HepG2 (cell line): ENCODE measurements around the gene CNPY4. TPM values are rescaled to one million over a fixed set of nuclear protein-coding genes. Genes with fewer than 3 reads are reported as not detected.

ENCODE experiments used
- ARID2 ChIP-seq: sonication (generic); formaldehyde crosslinking; IDR thresholded peaks from 2 replicates; pipeline ENCODE4 v1.8.1; 2022; ENCODE audit warnings: mild to moderate bottlenecking, missing genetic modification reagents, borderline replicate concordance
- GATAD1 ChIP-seq: IDR thresholded peaks from 2 replicates; pipeline ENCODE4 v1.6.1; 2016; ENCODE audit warnings: missing genetic modification reagents, missing compliant biosample characterization
- IRX3 ChIP-seq: sonication (generic); formaldehyde crosslinking; IDR thresholded peaks from 2 replicates; pipeline ENCODE4 v1.8.1; 2023; ENCODE audit warnings: mild to moderate bottlenecking, low read depth, missing genetic modification reagents, borderline replicate concordance
- KLF9 ChIP-seq: IDR thresholded peaks from 2 replicates; pipeline ENCODE4 v1.6.1; 2016; ENCODE audit warnings: low read depth
- MEF2D ChIP-seq: sonication (generic); formaldehyde crosslinking; IDR thresholded peaks from 2 replicates; pipeline ENCODE4 v1.5.1; 2020; ENCODE audit warnings: mild to moderate bottlenecking, missing genetic modification reagents
- PHF5A ChIP-seq: IDR thresholded peaks from one replicate; pipeline ENCODE4 v1.6.1; 2018; ENCODE audit warnings: low read depth, missing genetic modification reagents; ENCODE audit not compliant: unreplicated experiment
- SPEN ChIP-seq: sonication (generic); formaldehyde crosslinking; IDR thresholded peaks from 2 replicates; pipeline ENCODE4 v1.5.1; 2020; ENCODE audit warnings: low read depth, mild to moderate bottlenecking, missing genetic modification reagents
- XBP1 ChIP-seq: sonication (generic); formaldehyde crosslinking; IDR thresholded peaks from 2 replicates; pipeline ENCODE4 v1.5.0; 2020; ENCODE audit warnings: missing genetic modification reagents
- ZBTB1 ChIP-seq: sonication (generic); formaldehyde crosslinking; IDR thresholded peaks from 2 replicates; pipeline ENCODE4 v1.4.0; 2020; ENCODE audit warnings: missing genetic modification reagents, borderline replicate concordance
- ZBTB14 ChIP-seq: sonication (generic); formaldehyde crosslinking; IDR thresholded peaks from 2 replicates; pipeline ENCODE4 v1.4.0; 2020; ENCODE audit warnings: missing genetic modification reagents
- ZBTB37 ChIP-seq: sonication (generic); formaldehyde crosslinking; IDR thresholded peaks from 2 replicates; pipeline ENCODE4 v1.4.0; 2020; ENCODE audit warnings: mild to moderate bottlenecking, missing genetic modification reagents
- ZNF207 ChIP-seq: fragments of 450-650 bp; IDR thresholded peaks from 2 replicates; pipeline ENCODE4 v1.6.1; 2016; ENCODE audit warnings: antibody characterized with exemption, borderline replicate concordance
- ZNF296 ChIP-seq: sonication (generic); formaldehyde crosslinking; conservative IDR thresholded peaks from 2 replicates; pipeline ENCODE4 v1.5.0; 2020; ENCODE audit warnings: mild to moderate bottlenecking, missing genetic modification reagents
- ZNF383 ChIP-seq: sonication (generic); formaldehyde crosslinking; IDR thresholded peaks from 2 replicates; pipeline ENCODE4 v1.4.0; 2020; ENCODE audit warnings: missing genetic modification reagents, mild to moderate bottlenecking, borderline replicate concordance
- ZNF510 ChIP-seq: sonication (generic); formaldehyde crosslinking; IDR thresholded peaks from 2 replicates; pipeline ENCODE4 v1.4.0; 2020; ENCODE audit warnings: low read depth, mild to moderate bottlenecking, missing genetic modification reagents
- ZNF616 ChIP-seq: sonication (generic); formaldehyde crosslinking; IDR thresholded peaks from 2 replicates; pipeline ENCODE4 v1.5.0; 2020; ENCODE audit warnings: low read depth, mild to moderate bottlenecking, missing genetic modification reagents
- ZNF841 ChIP-seq: sonication (generic); formaldehyde crosslinking; IDR thresholded peaks from 2 replicates; pipeline ENCODE4 v1.8.1; 2023; ENCODE audit warnings: missing genetic modification reagents, borderline replicate concordance
- polyA plus RNA-seq, 8 experiments: library from polyadenylated mRNA; depleted of rRNA in 3 of 8; stranded (reverse) in 7 of 8; unstranded in 1 of 8; fragments of >200 nt; fragmentation: Illumina TruSeq in 4 of 8; extraction: Trizol in 4 of 8; gene quantifications; 2 replicates each; pipeline versions ENCODE4 v1.2.1 to v1.2.3, GENCODE V29; 2011 to 2016; ENCODE audit warnings: low read depth in 4 of 8, missing spikeins in 1 of 8, mixed read lengths in 1 of 8; ENCODE audit not compliant: insufficient read depth in 1 of 8
- total RNA-seq, 5 experiments: library from RNA; depleted of rRNA; stranded (reverse); fragments of >200 nt; fragmentation: Illumina TruSeq; extraction: Trizol; gene quantifications; 2 replicates each; pipeline ENCODE4 v1.2.3, GENCODE V29; 2016; ENCODE audit warnings: low read depth in 1 of 5
- TF ChIP-seq, protein P1 (sequence below): sonication (generic); formaldehyde crosslinking; IDR thresholded peaks from 2 replicates; pipeline ENCODE4 v1.5.1; 2020; ENCODE audit warnings: mild to moderate bottlenecking, missing genetic modification reagents, moderate library complexity
- TF ChIP-seq, protein P2 (sequence below): IDR thresholded peaks from 2 replicates; pipeline ENCODE4 v1.6.1; 2016; ENCODE audit warnings: missing biosample characterization, missing genetic modification reagents, low read depth
- TF ChIP-seq, protein P3 (sequence below): sonication (generic); formaldehyde crosslinking; IDR thresholded peaks from 2 replicates; pipeline ENCODE4 v1.8.1; 2023; ENCODE audit warnings: mild to moderate bottlenecking, missing genetic modification reagents
- TF ChIP-seq, protein P4 (sequence below): sonication (generic); formaldehyde crosslinking; IDR thresholded peaks from 2 replicates; pipeline ENCODE4 v1.4.0; 2020; ENCODE audit warnings: mild to moderate bottlenecking, missing genetic modification reagents

CNPY4 gene
- total and polyA plus RNA-seq, 2 of the 13 experiments (the other 11 are each of a cell fraction or from before 2014, with no cell fraction given), result 6.2 to 12.7 TPM

DNA sequence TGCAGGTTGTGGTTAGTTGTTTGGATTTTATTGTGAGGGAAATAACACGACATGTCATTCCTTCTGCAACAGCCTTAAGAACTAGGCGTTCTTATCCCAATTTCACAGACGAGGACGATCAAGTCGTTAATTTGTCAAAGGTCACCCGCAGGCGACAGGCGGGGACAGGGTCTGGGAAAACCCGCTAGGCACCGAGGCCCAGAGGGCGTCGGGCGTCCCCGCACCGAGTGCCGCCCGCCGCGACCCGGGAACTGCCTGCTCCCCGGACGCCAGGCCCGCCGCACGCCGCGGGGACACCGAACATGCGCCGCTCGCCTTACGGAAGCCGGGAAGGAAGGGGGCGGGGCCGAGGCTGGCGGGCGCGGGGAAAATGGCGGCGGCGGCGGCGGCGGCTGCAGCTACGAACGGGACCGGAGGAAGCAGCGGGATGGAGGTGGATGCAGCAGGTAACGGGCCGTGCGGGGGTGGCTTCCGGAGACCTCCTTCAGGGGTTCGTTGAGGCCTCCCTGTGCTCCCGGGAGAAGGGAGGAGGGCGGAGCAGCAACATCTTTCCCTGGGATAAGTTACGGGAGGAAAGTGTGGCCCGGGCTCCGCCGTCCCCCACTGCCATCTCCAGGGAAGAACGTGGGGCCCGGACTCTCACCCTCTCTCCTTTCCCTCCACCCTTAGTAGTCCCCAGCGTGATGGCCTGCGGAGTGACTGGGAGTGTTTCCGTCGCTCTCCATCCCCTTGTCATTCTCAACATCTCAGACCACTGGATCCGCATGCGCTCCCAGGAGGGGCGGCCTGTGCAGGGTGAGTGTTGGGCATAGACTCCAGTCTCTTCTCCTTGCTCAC lies 30.6 kb upstream of the CNPY4 start, which contains the start of gene COPS6 (continued):
- TF ChIP-seq, protein P1, sequence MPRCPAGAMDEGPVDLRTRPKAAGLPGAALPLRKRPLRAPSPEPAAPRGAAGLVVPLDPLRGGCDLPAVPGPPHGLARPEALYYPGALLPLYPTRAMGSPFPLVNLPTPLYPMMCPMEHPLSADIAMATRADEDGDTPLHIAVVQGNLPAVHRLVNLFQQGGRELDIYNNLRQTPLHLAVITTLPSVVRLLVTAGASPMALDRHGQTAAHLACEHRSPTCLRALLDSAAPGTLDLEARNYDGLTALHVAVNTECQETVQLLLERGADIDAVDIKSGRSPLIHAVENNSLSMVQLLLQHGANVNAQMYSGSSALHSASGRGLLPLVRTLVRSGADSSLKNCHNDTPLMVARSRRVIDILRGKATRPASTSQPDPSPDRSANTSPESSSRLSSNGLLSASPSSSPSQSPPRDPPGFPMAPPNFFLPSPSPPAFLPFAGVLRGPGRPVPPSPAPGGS, result peak; percentile 98
- TF ChIP-seq ZNF510 (CRISPR knock-in tag), result peak; percentile 84; the same call in 1 of the 2 replicates
- TF ChIP-seq ZBTB37 (CRISPR knock-in tag), result no peak
- TF ChIP-seq, protein P2, sequence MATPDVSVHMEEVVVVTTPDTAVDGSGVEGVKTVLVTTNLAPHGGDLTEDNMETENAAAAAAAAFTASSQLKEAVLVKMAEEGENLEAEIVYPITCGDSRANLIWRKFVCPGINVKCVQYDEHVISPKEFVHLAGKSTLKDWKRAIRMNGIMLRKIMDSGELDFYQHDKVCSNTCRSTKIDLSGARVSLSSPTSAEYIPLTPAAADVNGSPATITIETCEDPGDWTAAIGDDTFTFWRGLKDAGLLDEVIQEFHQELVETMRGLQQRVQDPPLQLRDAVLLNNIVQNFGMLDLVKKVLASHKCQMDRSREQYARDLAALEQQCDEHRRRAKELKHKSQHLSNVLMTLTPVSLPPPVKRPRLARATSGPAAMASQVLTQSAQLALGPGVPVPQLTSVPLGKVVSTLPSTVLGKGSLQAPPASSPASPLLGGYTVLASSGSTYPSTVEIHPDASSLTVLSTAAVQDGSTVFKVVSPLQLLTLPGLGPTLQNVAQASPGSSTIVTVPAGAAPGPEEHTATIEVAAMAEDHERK (CRISPR knock-in tag), result peak; percentile 63
- TF ChIP-seq, protein P3, sequence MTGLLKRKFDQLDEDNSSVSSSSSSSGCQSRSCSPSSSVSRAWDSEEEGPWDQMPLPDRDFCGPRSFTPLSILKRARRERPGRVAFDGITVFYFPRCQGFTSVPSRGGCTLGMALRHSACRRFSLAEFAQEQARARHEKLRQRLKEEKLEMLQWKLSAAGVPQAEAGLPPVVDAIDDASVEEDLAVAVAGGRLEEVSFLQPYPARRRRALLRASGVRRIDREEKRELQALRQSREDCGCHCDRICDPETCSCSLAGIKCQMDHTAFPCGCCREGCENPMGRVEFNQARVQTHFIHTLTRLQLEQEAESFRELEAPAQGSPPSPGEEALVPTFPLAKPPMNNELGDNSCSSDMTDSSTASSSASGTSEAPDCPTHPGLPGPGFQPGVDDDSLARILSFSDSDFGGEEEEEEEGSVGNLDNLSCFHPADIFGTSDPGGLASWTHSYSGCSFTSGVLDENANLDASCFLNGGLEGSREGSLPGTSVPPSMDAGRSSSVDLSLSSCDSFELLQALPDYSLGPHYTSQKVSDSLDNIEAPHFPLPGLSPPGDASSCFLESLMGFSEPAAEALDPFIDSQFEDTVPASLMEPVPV (CRISPR knock-in tag), result peak; percentile 86
- TF ChIP-seq SPEN (CRISPR knock-in tag), result peak; percentile 97
- TF ChIP-seq PHF5A, result peak; percentile 81
- TF ChIP-seq IRX3 (CRISPR knock-in tag), result 0 out of 2 replicates have a peak, but pooled peaks have one; percentile 91
- peak; percentile 47; the same call in 1 of the 2 replicates for TF ChIP-seq ZBTB14 (CRISPR knock-in tag)
- peak; percentile 92 for TF ChIP-seq ZNF841 (CRISPR knock-in tag)
- TF ChIP-seq ZNF296 (CRISPR knock-in tag), result peak; percentile 88
- TF ChIP-seq ZNF616, result peak; percentile 98
- no peak for TF ChIP-seq ZNF207
- TF ChIP-seq MEF2D, result no peak; the same call in 1 of the 2 replicates
- peak; percentile 91 for TF ChIP-seq GATAD1 (CRISPR knock-in tag)
- TF ChIP-seq ZBTB1, result peak; percentile 80; the same call in 1 of the 2 replicates
- TF ChIP-seq KLF9 (CRISPR knock-in tag), result no peak
- peak; percentile 38; the same call in 1 of the 2 replicates for TF ChIP-seq XBP1
- peak; percentile 42; the same call in 1 of the 2 replicates for TF ChIP-seq ARID2 (CRISPR knock-in tag)
- peak; percentile 40; the same call in 1 of the 2 replicates for TF ChIP-seq ZNF383 (CRISPR knock-in tag)
- TF ChIP-seq, protein P4, sequence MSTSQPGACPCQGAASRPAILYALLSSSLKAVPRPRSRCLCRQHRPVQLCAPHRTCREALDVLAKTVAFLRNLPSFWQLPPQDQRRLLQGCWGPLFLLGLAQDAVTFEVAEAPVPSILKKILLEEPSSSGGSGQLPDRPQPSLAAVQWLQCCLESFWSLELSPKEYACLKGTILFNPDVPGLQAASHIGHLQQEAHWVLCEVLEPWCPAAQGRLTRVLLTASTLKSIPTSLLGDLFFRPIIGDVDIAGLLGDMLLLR (CRISPR knock-in tag), result peak; percentile 88
